NCI-H510A (cell line): Measurements from ENCODE around the gene SSU72.
A peak's percentile ranks its signal among the peaks of the same experiment; 100 is the strongest.
"Not testable (repeated sequence)": the region's sequence is repeated elsewhere in the genome, so short reads cannot be mapped to it uniquely, and the experiment has no call there.

Source experiments
- DNase-seq: peaks from one replicate; lab custom pipeline; 2025; lab: John Stamatoyannopoulos, UW

The SSU72 gene

GRCh38 chr1:1526476-1526875 is 48.2 kb downstream of the SSU72 start:
- DNase-seq = not testable (repeated sequence)

- DNase-seq = not testable (repeated sequence)
These were observed 49.8 kb downstream of the SSU72 start for GRCh38 chr1:1524750-1525383.

GRCh38 chr1:1523651-1524050 is 51.0 kb downstream of the SSU72 start:
- not testable (repeated sequence) for DNase-seq

- not testable (repeated sequence) for DNase-seq
These were observed 51.4 kb downstream of the SSU72 start for GRCh38 chr1:1523226-1523625.

- not testable (repeated sequence) for DNase-seq
These were observed 52.1 kb downstream of the SSU72 start for GRCh38 chr1:1522536-1522935.

GRCh38 chr1:1521331-1521730 is 53.3 kb downstream of the SSU72 start:
- DNase-seq = no peak

GRCh38 chr1:1519805-1520505 is 54.7 kb downstream of the SSU72 start:
- not testable (repeated sequence) for DNase-seq

- DNase-seq = not testable (repeated sequence)
These were observed 56.0 kb downstream of the SSU72 start for GRCh38 chr1:1518621-1519007.

- no peak for DNase-seq
These were observed 56.6 kb downstream of the SSU72 start for GRCh38 chr1:1517973-1518620.

- not testable (repeated sequence) for DNase-seq
These were observed 57.7 kb downstream of the SSU72 start for GRCh38 chr1:1516923-1517322.

GRCh38 chr1:1514376-1514775 is 60.3 kb downstream of the SSU72 start:
- DNase-seq = not testable (repeated sequence)

GRCh38 chr1:1513675-1514074 is 61.0 kb downstream of the SSU72 start:
- not testable (repeated sequence) for DNase-seq

GRCh38 chr1:1512425-1512824 is 62.2 kb downstream of the SSU72 start:
- not testable (repeated sequence) for DNase-seq

GRCh38 chr1:1511533-1512285 is 63.0 kb downstream of the SSU72 start, which contains the start of gene ATAD3A:
Gene ATAD3A (plus strand): TSS chr1:1512162. CDS start chr1:1512269, 107 bp downstream.
- peak; percentile 100 for DNase-seq

GRCh38 chr1:1510912-1511532 is 63.6 kb downstream of the SSU72 start:
- DNase-seq = peak; percentile 85

GRCh38 chr1:1509465-1509850 is 65.2 kb downstream of the SSU72 start:
- DNase-seq = not testable (repeated sequence)

- DNase-seq = not testable (repeated sequence)
These were observed 65.7 kb downstream of the SSU72 start for GRCh38 chr1:1508775-1509464.

- DNase-seq = no peak
These were observed 67.4 kb downstream of the SSU72 start for GRCh38 chr1:1507305-1507704.

- DNase-seq = not testable (repeated sequence)
These were observed 68.9 kb downstream of the SSU72 start for GRCh38 chr1:1505801-1506200.

- DNase-seq = peak; percentile 51
These were observed 69.3 kb downstream of the SSU72 start for GRCh38 chr1:1505366-1505798.

GRCh38 chr1:1504777-1505365 is 69.8 kb downstream of the SSU72 start:
- DNase-seq = peak; percentile 95
